ENCODE data around the gene PLCXD1. TPM values are rescaled to one million over a fixed set of nuclear protein-coding genes. Genes with fewer than 3 reads are reported as not detected.

The PLCXD1 gene
- total and polyA plus RNA-seq, 10 donors = 9.9 to 35.0 (median 21.5) TPM

DNA sequence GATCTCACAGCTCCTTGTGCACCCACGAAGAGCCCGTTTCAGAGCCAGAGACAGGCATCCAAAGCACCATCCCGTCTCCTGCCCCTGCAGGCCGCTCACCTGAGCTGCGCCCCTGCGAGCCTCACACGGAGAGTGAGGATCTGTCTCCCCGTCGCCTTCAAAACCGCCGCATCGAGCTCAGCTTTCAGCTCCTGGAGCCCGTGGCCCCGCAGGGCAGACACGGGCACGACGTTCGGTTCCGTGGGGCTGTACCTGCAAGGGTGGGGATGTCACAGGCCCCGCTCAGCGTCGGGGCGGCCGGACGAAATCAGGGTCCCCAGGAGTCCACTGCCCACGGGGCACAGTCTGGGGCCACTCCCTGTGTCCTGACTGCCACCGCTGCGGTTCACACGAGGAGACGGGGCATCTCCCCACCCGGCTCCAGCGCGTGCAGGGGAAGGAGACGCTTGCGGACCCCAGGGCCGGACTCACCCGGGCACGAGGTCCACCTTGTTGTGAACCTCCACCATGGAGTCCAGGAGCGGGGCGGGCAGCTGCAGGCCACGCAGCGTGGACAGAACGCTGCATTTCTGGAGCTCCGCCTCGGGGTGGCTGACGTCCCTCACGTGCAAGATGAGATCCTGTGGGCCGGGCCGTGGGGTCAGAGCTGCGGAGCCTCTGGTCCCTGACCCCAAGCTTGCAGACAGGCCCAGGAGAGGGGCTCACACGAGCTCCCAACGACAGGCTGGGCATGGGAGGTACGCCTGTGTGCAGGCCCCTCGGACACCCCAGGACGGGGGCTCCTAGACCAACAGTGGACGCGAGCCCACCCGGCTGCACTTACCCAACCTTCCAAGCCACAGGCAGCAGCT, 26.3 kb downstream of the PLCXD1 start:
- TF ChIP-seq POLR2AphosphoS5 (IDR thresholded peaks at IDR 0.05) (peak in 1 of 3 donors; percentile 61), POLR2A (IDR thresholded peaks at IDR 0.05) (no peak)
- TF ChIP-seq, protein P1, sequence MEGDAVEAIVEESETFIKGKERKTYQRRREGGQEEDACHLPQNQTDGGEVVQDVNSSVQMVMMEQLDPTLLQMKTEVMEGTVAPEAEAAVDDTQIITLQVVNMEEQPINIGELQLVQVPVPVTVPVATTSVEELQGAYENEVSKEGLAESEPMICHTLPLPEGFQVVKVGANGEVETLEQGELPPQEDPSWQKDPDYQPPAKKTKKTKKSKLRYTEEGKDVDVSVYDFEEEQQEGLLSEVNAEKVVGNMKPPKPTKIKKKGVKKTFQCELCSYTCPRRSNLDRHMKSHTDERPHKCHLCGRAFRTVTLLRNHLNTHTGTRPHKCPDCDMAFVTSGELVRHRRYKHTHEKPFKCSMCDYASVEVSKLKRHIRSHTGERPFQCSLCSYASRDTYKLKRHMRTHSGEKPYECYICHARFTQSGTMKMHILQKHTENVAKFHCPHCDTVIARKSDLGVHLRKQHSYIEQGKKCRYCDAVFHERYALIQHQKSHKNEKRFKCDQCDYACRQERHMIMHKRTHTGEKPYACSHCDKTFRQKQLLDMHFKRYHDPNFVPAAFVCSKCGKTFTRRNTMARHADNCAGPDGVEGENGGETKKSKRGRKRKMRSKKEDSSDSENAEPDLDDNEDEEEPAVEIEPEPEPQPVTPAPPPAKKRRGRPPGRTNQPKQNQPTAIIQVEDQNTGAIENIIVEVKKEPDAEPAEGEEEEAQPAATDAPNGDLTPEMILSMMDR (IDR thresholded peaks at IDR 0.05 in 8 of 11, conservative IDR thresholded peaks at IDR 0.05 in 3 of 11) = no peak
- peak; percentile 75 for DNase-seq
- peaks cover 0 to 16% (median 0%) of the 10 kb centered on the region in 8 donors for H3K9me3 ChIP-seq
- WGBS, 5 donors = 96 to 98% (median 97%) methylated on average over 35 to 58 of the region's 58 CpGs
- H3K4me3 ChIP-seq = no peak overlapping the region
- no peak overlapping the region for H3K27ac ChIP-seq
- H3K27me3 ChIP-seq (replicated peaks in 1 of 7) = no peaks in the 10 kb centered on the region
- H3K4me1 ChIP-seq = no peaks in the 10 kb centered on the region
- intact Hi-C loops (cut with DNase I; ENCODE audit: low total_unique reads) = no loop called here
- H3K36me3 ChIP-seq = peaks cover 0 to 93% (median 82%) of the 10 kb centered on the region in 6 donors

DNA sequence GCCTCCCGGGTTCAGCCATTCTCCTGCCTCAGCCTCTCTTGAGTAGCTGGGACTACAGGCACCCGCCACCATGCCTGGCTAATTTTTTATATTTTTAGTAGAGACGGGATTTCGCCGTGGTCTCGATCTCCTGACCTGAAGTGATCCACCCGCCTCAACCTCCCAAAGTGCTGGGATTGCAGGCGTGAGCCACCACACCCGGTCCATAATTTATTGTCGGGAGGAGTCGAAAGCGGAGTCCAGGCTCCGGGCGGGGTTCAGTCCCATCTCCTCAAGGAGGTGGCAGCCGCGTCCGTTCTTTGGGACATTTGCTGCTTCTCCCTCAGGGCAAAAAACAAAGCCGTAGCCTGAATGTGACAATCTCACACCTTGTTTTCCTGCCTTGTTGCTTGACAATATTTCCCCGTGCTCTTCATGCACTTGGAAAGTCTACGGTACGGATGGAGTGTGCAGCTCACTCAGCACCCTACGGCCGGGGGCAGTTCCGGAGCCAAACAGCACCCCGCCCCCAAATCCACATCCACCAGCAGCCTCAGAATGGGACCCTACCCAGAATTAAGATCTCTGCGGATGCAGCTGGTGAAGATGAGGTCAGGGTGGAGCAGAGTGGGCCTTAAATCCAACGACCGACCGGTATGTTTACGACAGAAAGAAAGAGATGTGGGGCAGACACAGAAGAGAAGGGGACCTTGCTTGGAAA, 27.8 kb downstream of the PLCXD1 start:
- DNase-seq = peak; percentile 70
- peaks cover 0 to 93% (median 85%) of the 10 kb centered on the region in 6 donors for H3K36me3 ChIP-seq
- 94 to 96% (median 96%) methylated on average over 30 of the region's 30 CpGs for WGBS, 5 donors
- no peaks in the 10 kb centered on the region for H3K27me3 ChIP-seq (replicated peaks in 1 of 7)
- no peaks in the 10 kb centered on the region for H3K4me1 ChIP-seq
- peak in 1 of 3 donors; percentile 4 for TF ChIP-seq POLR2AphosphoS5 (IDR thresholded peaks at IDR 0.05)
- no peak for TF ChIP-seq POLR2A (IDR thresholded peaks at IDR 0.05)
- H3K4me3 ChIP-seq = no peak overlapping the region
- H3K9me3 ChIP-seq = peaks cover 0 to 15% (median 0%) of the 10 kb centered on the region in 8 donors
- H3K27ac ChIP-seq = no peak overlapping the region
- intact Hi-C loops (cut with DNase I; ENCODE audit: low total_unique reads) = no loop called here

DNA sequence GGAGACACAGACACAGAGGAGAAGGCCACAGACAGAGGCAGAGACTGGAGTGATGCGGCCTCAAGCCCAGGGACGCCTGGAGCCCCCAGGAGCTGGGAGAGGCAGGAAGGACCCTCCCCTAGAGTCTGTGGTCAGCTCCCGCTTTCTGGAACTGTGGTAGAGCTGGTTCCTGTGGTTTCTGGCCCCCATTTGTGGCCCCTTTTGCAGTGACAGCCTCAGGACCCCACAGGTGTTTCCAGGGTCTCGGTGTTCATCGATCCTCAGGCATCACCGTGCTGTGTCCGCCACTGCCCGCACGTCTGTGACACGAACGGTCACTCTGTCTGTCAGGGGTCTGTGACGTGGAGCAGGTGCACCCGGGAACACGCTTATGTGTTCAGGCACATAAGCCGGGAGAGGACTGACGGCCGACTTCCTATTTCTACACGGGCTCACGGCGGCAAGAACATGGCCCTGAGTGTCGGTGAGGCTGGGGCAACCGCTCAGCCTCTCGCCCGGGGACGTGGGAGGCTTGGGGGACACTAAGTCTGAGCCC, 29.5 kb downstream of the PLCXD1 start:
- H3K9me3 ChIP-seq = peaks cover 0 to 4% (median 0%) of the 10 kb centered on the region in 8 donors
- H3K36me3 ChIP-seq = peaks cover 0 to 91% (median 83%) of the 10 kb centered on the region in 6 donors
- H3K27me3 ChIP-seq (replicated peaks in 1 of 7) = no peaks in the 10 kb centered on the region
- TF ChIP-seq POLR2A (IDR thresholded peaks at IDR 0.05) (no peak), POLR2AphosphoS5 (IDR thresholded peaks at IDR 0.05) (no peak)
- TF ChIP-seq, protein P1 (IDR thresholded peaks at IDR 0.05 in 8 of 11, conservative IDR thresholded peaks at IDR 0.05 in 3 of 11) = no peak
- no peaks in the 10 kb centered on the region for H3K4me1 ChIP-seq
- no peak overlapping the region for H3K27ac ChIP-seq
- 90 to 96% (median 94%) methylated on average over 20 to 25 of the region's 25 CpGs for WGBS, 5 donors
- peak; percentile 54 for DNase-seq
- H3K4me3 ChIP-seq = no peak overlapping the region
- intact Hi-C loops (cut with DNase I; ENCODE audit: low total_unique reads) = no loop called here

DNA sequence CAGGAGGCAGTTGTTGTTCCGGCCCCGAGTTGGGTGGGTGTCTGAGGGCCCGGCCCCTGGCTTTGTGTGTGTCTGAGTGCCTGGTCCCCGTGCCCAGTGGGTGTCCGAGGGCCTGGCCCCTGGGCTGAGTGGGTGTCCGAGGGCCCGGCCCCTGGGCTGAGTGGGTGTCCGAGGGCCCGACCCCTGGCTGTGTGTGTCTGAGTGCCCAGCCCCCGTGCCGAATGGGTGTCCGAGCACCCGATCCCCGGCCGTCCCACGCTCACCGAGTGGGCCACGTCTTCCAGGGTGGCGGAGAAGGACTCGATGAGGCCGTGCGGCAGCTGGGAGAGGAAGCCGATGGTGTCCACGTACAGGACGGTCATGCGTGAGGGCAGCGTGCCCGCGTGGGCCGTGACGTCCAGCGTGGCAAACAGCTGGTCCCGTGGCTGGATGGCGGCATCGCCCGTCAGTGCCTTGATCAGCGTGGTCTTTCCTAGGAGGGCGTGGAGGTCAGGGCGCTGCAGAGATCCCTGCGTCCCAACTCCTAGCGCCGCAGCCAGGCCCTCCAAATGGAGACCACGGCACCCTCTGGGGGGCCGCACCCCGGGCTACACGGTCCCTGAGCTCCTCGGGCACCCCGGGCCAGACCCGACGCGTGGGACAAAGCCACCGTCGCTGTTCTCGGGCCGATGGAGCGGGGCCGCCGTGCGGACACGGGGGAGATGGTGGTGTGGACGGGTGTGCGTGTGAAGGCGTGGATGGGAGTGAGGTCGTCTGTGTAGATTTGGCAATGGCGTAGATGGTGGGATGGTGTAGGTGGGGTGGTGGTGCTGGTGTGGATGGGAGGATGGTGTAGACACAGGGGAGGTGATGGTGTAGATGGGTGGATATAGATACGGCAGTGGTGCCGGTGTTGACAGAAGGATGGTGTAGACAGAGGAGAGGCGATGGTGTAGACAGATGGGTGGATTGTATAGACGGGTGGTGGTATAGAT, 30.3 kb downstream of the PLCXD1 start:
- peaks cover 0 to 87% (median 78%) of the 10 kb centered on the region in 6 donors for H3K36me3 ChIP-seq

More for the DNA sequence above, 30.3 kb downstream of the PLCXD1 start:
- peaks cover 0 to 3% (median 1%) of the 10 kb centered on the region in 6 donors for H3K4me1 ChIP-seq
- WGBS, 5 donors = 94 to 97% (median 96%) methylated on average over 63 to 69 of the region's 69 CpGs
- no peaks in the 10 kb centered on the region for H3K9me3 ChIP-seq
- intact Hi-C loops (cut with DNase I; ENCODE audit: low total_unique reads) = no loop called here
- TF ChIP-seq POLR2AphosphoS5 (IDR thresholded peaks at IDR 0.05) = peak in 2 of 3 donors; percentile 3 to 62
- TF ChIP-seq, protein P1 (IDR thresholded peaks at IDR 0.05 in 8 of 11, conservative IDR thresholded peaks at IDR 0.05 in 3 of 11) = no peak
- DNase-seq = peak; percentile 67
- H3K27me3 ChIP-seq (replicated peaks in 1 of 7) = no peaks in the 10 kb centered on the region
- H3K27ac ChIP-seq = no peak overlapping the region
- no peak overlapping the region for H3K4me3 ChIP-seq

Measured in spleen (tissue), 11 donors.